Superior temporal gyrus (tissue), 1 donor: Measurements from ENCODE around the gene YPEL5.
"Not testable (repeated sequence)": the region's sequence is repeated elsewhere in the genome, so short reads cannot be mapped to it uniquely, and the experiment has no call there.

Source experiments
- DNase-seq: peaks from one replicate; pipeline ENCODE4 v3.0.0-alpha.2; 2016; ENCODE audit errors: extremely low spot score

The YPEL5 gene

GRCh38 chr2:30136764-30137444 lies 9.9 kb upstream of the YPEL5 start:
- DNase-seq: no peak

- no peak for DNase-seq
Measured at GRCh38 chr2:30139131-30139870, 7.5 kb upstream of the YPEL5 start.

- DNase-seq: no peak
Measured at GRCh38 chr2:30141136-30141535, 5.7 kb upstream of the YPEL5 start.

GRCh38 chr2:30144260-30144659 lies 2.5 kb upstream of the YPEL5 start:
- no peak for DNase-seq

- DNase-seq: not testable (repeated sequence)
Measured at GRCh38 chr2:30144951-30145350, 1.9 kb upstream of the YPEL5 start.

- no peak for DNase-seq
Measured at GRCh38 chr2:30145826-30146336, 926 bp upstream of the YPEL5 start.

GRCh38 chr2:30147196-30147714 lies 448 bp downstream of the YPEL5 start:
- DNase-seq: no peak

- DNase-seq: peak; percentile 77
Measured at GRCh38 chr2:30147715-30148610, 1.2 kb downstream of the YPEL5 start.

GRCh38 chr2:30148850-30149249 lies 2.0 kb downstream of the YPEL5 start:
- no peak for DNase-seq

GRCh38 chr2:30149513-30149912 lies 2.7 kb downstream of the YPEL5 start:
- DNase-seq: no peak

GRCh38 chr2:30149976-30150375 lies 3.2 kb downstream of the YPEL5 start:
- no peak for DNase-seq

- no peak for DNase-seq
Measured at GRCh38 chr2:30150786-30151185, 4.0 kb downstream of the YPEL5 start.

GRCh38 chr2:30152385-30152784 lies 5.6 kb downstream of the YPEL5 start:
- no peak for DNase-seq

- no peak for DNase-seq
Measured at GRCh38 chr2:30155202-30155601, 8.4 kb downstream of the YPEL5 start.

- DNase-seq: no peak
Measured at GRCh38 chr2:30155889-30156658, 9.3 kb downstream of the YPEL5 start.

- DNase-seq: no peak
Measured at GRCh38 chr2:30157616-30158015, 10.8 kb downstream of the YPEL5 start.

- DNase-seq: no peak
Measured at GRCh38 chr2:30159766-30160165, 13.0 kb downstream of the YPEL5 start.

- no peak for DNase-seq
Measured at GRCh38 chr2:30161929-30162706, 15.3 kb downstream of the YPEL5 start.

- no peak for DNase-seq
Measured at GRCh38 chr2:30162806-30163205, 16.0 kb downstream of the YPEL5 start.
